ENCODE results near the gene SPTSSB.
A peak's percentile ranks its signal among the peaks of the same experiment; 100 is the strongest.

SPTSSB gene

GRCh38 chr3:161322781-161323568, 48.3 kb downstream of the SPTSSB start:
- ChIA-PET CTCF (interaction anchor here (0.6 kb wide), 1 partner anchor 697 kb away, joined by 4 read pairs; no protein-coding TSS in a partner anchor), POLR2A (ENCODE audit: low non-redundant PET) (no interaction called here)
- no peak for TF ChIP-seq CTCF (conservative IDR thresholded peaks at IDR 0.05; ENCODE audit: low read depth)
- H3K27ac ChIP-seq: no peak overlapping the region
- DNase-seq (ENCODE audit: low spot score): no peak

- ChIA-PET CTCF (interaction anchor here (0.7 kb wide), 1 partner anchor 52 kb away, joined by 3 read pairs; no protein-coding TSS in a partner anchor), POLR2A (ENCODE audit: low non-redundant PET) (no interaction called here)
- TF ChIP-seq CTCF (conservative IDR thresholded peaks at IDR 0.05; ENCODE audit: low read depth): no peak
- no peak for DNase-seq (ENCODE audit: low spot score)
- H3K27ac ChIP-seq: no peak overlapping the region
These were observed 50.5 kb downstream of the SPTSSB start for GRCh38 chr3:161320837-161321236.

GRCh38 chr3:161319867-161320266, 51.5 kb downstream of the SPTSSB start:
- no peak for TF ChIP-seq CTCF (conservative IDR thresholded peaks at IDR 0.05; ENCODE audit: low read depth)
- POLR2A ChIA-PET (ENCODE audit: low non-redundant PET): no interaction called here
- no peak overlapping the region for H3K27ac ChIP-seq
- DNase-seq (ENCODE audit: low spot score): no peak
- CTCF ChIA-PET: no interaction called here

GRCh38 chr3:161317077-161317476, 54.2 kb downstream of the SPTSSB start:
- ChIA-PET POLR2A (ENCODE audit: low non-redundant PET) (no interaction called here), CTCF (interaction anchor here (0.9 kb wide), 1 partner anchor 9 kb away, joined by 3 read pairs; no protein-coding TSS in a partner anchor)
- no peak overlapping the region for H3K27ac ChIP-seq
- DNase-seq (ENCODE audit: low spot score): no peak
- no peak for TF ChIP-seq CTCF (conservative IDR thresholded peaks at IDR 0.05; ENCODE audit: low read depth)

- ChIA-PET CTCF (interaction anchor here (0.6 to 0.9 kb wide), 2 partner anchors 9 to 225 kb away, joined by 3 read pairs; no protein-coding TSS in a partner anchor), POLR2A (ENCODE audit: low non-redundant PET) (no interaction called here)
- DNase-seq (ENCODE audit: low spot score): peak; percentile 47
- TF ChIP-seq CTCF (conservative IDR thresholded peaks at IDR 0.05; ENCODE audit: low read depth): no peak
- no peak overlapping the region for H3K27ac ChIP-seq
These were observed 55.2 kb downstream of the SPTSSB start for GRCh38 chr3:161316006-161316689.

- TF ChIP-seq CTCF (conservative IDR thresholded peaks at IDR 0.05; ENCODE audit: low read depth): no peak
- no peak for DNase-seq (ENCODE audit: low spot score)
- POLR2A ChIA-PET (ENCODE audit: low non-redundant PET): no interaction called here
- CTCF ChIA-PET: no interaction called here
- no peak overlapping the region for H3K27ac ChIP-seq
These were observed 56.4 kb downstream of the SPTSSB start for GRCh38 chr3:161314836-161315395.

All from RWPE1 (cell line).